NCI-H1048 (cell line): ENCODE results near the gene NTM.
A peak's percentile ranks its signal among the peaks of the same experiment; 100 is the strongest.

Experiments
- DNase-seq: peaks from one replicate; lab custom pipeline; 2025; lab: John Stamatoyannopoulos, UW

NTM gene

GRCh38 chr11:132312701-132313111, 942.3 kb downstream of the NTM start:
- DNase-seq, result no peak

GRCh38 chr11:132314911-132315455, 944.6 kb downstream of the NTM start:
- no peak for DNase-seq

- DNase-seq, result no peak
Observed at GRCh38 chr11:132315696-132316095, 945.3 kb downstream of the NTM start.

GRCh38 chr11:132318421-132319157, 948.2 kb downstream of the NTM start:
- no peak for DNase-seq

- peak; percentile 5 for DNase-seq
Observed at GRCh38 chr11:132319419-132319818, 949.0 kb downstream of the NTM start.

GRCh38 chr11:132330515-132330914, 960.1 kb downstream of the NTM start:
- no peak for DNase-seq

- DNase-seq, result no peak
Observed at GRCh38 chr11:132332521-132332920, 962.1 kb downstream of the NTM start.

- DNase-seq, result no peak
Observed at GRCh38 chr11:132334769-132335280, 964.4 kb downstream of the NTM start.

- DNase-seq, result no peak
Observed at GRCh38 chr11:132335311-132335710, 964.9 kb downstream of the NTM start.

GRCh38 chr11:132336781-132337535, 966.5 kb downstream of the NTM start:
- DNase-seq, result no peak

- DNase-seq, result no peak
Observed at GRCh38 chr11:132337819-132338416, 967.5 kb downstream of the NTM start.

GRCh38 chr11:132342408-132342807, 972.0 kb downstream of the NTM start:
- no peak for DNase-seq

- DNase-seq, result no peak
Observed at GRCh38 chr11:132343445-132344175, 973.2 kb downstream of the NTM start.

GRCh38 chr11:132346558-132347148, 976.2 kb downstream of the NTM start:
- no peak for DNase-seq

- DNase-seq, result no peak
Observed at GRCh38 chr11:132347156-132348090, 977.0 kb downstream of the NTM start.

GRCh38 chr11:132349811-132350733, 979.7 kb downstream of the NTM start:
- DNase-seq, result no peak

- DNase-seq, result no peak
Observed at GRCh38 chr11:132351050-132351449, 980.6 kb downstream of the NTM start.

- no peak for DNase-seq
Observed at GRCh38 chr11:132352497-132352896, 982.1 kb downstream of the NTM start.

- no peak for DNase-seq
Observed at GRCh38 chr11:132353255-132353654, 982.8 kb downstream of the NTM start.
